ENCODE measurements around the gene MPIG6B.

Gene MPIG6B, protein sequence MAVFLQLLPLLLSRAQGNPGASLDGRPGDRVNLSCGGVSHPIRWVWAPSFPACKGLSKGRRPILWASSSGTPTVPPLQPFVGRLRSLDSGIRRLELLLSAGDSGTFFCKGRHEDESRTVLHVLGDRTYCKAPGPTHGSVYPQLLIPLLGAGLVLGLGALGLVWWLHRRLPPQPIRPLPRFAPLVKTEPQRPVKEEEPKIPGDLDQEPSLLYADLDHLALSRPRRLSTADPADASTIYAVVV

DNA sequence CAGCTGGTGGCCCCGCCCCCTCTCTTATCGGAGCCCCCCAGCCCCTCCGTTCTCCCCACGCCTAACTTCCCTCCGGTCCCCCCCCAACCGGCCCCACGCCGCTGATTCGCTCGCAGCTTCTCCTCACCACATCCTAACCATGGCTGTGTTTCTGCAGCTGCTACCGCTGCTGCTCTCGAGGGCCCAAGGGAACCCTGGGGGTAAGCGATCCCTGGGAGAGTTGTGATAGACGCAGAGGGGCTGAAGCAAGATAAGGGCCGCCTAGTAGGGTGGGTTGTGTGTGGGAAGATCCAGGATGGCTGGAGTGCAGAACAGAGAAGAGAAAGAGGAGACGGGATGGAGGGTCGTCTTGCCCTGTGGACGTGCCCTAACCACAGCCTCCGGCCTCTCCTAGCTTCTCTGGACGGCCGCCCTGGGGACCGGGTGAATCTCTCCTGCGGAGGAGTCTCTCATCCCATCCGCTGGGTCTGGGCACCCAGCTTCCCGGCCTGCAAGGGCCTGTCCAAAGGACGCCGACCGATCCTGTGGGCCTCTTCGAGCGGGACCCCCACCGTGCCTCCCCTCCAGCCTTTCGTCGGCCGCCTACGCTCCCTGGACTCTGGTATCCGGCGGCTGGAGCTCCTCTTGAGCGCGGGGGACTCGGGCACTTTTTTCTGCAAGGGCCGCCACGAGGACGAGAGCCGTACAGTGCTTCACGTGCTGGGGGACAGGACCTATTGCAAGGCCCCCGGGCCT, at the start of gene MPIG6B:
Gene MPIG6B, plus strand, starts transcription at position 129 of the 735 bp plus-strand sequence. Its CDS starts 11 bp downstream, at position 140.
- DNase-seq: no peak

DNA sequence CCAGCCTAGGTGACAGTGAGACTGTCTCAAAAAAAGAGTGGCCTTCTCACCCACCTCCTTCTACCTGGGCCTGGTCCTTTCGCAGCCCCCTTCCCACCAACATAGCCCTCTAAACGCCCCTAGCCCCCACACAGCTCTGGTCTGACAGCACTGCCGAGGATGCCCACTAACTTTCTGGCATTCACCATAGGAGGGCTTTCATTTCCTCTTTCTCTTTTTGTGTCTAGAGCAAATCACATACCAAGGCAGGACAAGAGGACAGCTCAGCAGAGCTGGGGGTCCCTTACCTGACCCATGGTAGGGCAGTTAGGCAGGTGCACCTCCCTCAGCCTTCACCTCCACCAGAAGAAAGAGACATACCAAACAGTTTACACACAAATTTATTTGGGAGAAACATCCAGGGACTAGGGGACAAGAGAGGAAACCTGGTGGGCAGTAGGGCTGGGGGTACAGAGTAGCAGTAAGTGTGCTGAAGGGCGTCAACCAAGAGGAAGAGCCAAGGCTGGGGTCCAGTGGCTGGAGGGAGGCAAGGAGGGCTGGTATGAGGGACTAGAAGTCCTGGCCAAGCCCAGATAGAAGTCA, 46.8 kb upstream of the MPIG6B start:
- no peak for DNase-seq

DNA sequence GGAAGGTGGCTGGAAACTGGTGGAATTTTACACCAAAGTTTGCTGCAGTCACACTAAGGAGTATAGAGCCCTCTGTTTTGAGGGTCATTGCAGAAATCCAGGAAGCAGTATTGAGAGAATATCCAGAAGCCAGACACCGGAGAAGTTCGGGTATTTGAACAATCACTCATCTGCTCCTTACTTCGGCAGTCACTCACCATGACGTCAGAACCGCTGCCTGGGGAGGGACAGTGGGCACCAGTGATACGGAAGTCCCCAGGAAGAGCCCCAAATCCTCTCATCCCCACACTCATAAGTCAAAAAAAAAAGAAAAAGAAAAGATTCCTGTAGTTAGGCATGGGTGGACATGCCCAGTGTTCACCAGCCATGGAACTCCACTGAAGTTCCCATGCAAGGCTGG, 46.3 kb upstream of the MPIG6B start:
- no peak for DNase-seq

DNA sequence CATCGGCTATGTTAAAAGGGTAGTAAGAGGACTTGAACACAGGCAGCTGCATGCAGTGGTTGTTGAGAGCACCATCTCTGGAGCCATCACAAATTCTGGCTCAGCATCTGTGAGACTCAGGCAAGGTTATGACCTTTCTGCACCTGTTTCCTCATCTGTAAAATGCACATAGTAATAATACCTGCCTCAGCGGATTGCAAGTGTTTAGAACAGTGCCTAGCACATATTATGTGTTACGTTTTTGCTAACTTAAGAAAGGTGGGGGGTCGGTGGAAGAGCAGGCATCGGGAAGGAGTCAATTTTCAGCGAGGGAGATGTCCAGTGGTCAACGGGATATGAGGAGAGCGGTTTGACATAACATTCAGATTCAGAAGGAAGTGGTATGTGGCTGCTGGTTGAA, 45.2 kb upstream of the MPIG6B start:
- no peak for DNase-seq

DNA sequence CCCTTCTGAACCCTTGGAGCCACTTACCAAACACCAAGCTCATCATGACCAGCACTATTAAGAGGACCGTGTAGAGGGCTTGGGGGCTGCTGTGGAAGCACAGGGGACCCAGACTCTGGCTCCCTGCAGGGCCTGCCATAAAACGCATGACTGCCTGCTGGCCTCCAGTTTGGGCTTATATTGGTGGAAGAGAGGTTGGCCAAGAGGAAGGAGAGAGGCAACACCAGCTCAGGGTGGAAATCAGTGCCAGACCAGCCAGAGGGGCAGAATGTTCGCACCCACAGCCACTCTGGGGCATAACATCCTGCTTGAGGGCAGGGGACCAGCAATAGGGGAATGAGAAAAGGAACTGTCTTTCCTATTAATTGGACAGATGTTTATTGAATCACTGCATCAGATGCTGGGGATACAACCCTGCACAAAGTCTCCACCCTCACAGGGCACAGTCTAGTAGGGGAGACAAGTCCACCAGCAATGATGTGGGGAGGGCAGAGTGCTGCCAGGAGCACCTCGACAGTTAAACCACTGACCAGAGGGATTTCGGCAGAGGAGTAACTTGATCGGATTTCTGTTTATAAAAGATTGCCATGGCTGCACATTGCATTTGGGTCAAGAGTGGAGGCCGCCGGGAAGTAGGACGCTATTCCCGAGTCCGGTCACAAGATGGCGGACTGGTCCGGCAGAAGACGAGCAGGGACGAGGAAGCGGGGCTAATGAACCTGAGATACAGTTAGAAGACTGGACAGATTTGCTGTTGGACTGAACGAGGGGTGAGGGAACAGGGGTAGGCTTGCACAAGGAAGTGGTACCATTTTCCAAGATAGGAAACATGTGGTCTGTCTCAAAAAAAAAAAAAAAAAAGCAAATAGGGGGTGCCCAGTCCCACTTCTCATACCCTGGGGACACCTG, 42.7 kb upstream of the MPIG6B start, which contains the start of gene LY6G5C:
Gene LY6G5C, minus strand, starts transcription at position 842 of the 909 bp plus-strand sequence. Its CDS starts 694 bp downstream, at position 148.
- DNase-seq: peak; percentile 76 to 80

DNA sequence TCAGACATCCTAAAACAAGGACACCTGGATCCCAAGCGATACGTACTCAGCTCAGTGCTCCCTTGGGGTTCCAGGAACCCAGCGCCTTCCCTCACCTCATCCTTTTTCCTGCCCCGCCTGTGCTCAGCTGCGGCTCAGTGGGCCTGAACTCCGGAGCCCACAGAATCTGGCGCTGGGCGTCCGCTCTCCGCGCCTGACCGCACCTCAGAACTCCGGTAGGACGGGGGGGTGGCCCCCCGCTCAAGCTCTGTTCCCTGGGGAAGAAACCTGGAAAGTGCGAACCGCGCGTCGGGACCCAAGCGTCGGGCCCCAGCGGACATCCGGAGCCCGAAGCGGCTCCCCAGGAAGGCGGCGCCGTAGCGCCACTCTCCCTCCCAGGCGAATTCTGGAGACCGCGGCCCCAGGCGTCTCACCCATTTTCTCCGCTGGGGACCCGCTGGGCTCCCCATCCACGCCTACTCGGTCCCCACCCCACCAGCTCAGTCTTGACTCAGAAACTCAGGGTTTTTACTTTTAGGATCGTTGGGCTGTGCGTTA, 42.0 kb upstream of the MPIG6B start:
- peak; percentile 34 for DNase-seq

DNA sequence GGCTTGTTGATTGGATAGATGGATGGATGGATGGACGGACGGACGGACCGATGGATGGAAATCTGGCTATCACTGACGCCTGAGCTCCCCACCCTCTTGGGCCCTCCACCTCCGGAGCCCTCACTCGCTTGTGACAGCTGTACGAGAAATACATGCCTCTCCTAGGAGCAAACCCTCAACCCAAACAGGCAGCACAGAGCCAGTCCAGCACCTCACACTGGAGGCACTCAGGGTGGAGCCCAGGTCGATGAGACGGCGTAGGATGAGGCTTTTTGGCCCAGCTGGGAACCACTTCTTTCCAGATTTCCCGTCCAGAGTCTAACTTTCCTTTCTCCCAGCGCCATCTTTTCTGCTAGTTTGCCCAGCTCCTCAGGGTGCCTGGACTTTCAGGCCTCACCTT, 39.6 kb upstream of the MPIG6B start:
- no peak for DNase-seq

DNA sequence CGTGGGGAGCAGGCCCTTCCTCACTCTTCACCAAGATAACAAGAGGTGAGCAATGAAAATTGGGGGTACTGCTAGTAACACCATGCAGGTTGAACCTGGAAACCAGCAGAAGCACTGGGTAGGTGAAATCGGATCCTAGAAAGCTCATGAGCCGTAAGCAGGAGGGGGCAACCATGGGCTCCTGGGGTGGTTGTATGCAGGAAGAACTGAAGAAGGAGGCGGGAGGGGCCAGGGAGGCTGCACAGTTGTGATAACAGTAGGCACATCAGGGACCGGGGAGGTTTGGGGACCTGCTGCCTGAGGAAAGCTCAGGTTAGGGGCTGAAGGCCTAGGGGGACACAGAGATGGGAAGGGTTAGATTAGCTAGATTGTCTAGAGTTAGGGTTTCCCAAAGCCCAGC, 36.7 kb upstream of the MPIG6B start:
- DNase-seq: no peak

DNA sequence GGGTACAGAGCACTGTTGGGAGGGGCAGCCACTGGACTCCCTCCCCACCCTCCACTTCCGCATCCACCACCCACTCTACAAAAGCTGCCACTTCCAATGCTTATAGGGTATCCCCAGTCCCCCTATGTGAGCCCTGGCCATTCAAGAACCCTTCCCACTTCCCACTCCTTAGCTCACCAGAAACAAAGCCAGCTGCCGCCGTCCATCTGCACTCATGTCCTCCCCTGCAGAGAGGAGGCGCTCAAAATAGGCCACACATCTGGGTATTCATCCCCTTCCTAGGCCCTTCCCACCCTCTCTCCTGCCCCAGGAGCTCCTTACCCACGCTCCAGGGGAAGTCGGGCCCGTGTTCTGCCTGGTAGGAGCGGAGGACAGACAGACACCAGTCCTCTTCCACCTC, 35.9 kb upstream of the MPIG6B start:
- DNase-seq: no peak

DNA sequence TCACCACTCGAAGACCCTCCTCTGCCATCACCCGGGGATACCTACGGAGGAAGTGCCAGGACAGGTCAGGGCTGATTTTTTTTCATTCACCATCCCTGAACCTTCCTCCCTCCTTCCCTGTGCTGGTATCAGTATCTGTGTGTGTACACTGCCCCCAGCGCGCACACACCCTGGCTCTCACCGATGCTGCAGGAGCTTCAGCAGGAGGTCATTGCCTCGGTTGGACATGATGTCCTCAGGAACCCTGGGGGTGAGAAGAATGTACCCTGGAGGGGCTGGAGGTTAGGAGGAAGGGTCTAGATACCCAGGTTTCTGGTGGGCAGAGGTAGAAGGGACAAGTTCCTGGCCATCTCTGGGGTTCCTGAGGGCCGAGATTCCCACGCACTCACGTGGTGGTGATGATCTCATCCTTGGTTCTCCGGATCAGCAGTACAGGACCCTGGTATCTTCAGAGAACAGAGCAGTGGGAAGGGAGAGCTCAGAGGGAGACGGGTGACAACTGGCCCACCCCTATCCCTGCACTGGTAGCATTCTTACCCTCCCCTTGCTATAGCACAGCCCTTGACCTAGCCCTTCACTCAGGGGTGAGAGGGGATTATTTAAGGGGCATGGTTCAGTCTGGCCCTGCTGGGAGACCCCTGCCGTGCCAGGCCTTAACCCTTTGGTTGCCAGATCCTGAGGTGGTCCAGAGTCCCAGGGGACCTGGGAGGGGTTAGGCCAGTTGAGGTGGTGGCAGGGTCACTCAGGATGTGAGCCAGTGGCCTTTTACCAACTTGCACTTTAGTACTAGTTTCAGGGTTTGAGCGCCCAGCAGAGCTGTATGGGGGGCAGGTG, 35.1 kb upstream of the MPIG6B start:
- DNase-seq: no peak

DNA sequence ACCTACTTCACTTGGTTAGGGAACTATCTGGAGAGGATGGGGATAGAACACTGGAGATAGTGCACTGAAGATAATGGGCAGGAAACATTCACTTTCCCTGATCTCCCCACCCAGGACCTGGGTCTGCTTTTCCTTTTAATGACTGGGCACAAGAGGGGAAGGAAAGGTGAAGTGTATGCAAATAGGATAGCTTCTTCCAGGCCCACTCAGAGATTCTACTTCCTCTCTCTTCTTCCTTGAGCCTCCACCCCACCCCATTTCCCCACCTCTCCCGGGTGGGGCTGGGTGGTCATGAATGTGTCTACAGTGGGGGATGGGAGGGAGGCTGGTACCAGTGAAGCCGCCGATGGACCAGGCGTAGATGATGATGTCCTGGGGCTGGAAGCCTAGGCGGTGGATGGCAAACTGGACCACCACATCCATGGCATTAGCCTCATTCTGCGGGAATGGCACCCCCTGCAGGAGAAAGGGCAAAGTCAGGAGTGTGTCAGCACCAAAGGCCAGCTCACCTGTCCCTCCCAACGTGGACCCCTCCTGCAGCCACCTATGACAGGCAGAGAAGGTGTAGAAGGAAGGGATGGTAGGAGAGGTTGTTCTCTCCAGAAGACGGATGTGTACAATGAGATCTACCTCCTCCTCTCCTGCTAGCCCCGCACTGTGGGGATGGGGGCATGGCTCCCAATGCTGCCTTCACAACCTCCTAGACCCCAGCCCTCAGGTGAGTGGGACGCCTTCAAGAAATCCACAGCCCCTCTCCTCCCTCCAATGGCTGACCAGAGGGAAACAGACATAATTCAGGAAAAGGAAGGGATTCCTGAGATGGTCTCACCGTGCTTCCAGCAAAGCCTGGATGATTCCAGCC, 33.7 kb upstream of the MPIG6B start:
- peak in 1 of 2 donors; percentile 13 for DNase-seq

DNA sequence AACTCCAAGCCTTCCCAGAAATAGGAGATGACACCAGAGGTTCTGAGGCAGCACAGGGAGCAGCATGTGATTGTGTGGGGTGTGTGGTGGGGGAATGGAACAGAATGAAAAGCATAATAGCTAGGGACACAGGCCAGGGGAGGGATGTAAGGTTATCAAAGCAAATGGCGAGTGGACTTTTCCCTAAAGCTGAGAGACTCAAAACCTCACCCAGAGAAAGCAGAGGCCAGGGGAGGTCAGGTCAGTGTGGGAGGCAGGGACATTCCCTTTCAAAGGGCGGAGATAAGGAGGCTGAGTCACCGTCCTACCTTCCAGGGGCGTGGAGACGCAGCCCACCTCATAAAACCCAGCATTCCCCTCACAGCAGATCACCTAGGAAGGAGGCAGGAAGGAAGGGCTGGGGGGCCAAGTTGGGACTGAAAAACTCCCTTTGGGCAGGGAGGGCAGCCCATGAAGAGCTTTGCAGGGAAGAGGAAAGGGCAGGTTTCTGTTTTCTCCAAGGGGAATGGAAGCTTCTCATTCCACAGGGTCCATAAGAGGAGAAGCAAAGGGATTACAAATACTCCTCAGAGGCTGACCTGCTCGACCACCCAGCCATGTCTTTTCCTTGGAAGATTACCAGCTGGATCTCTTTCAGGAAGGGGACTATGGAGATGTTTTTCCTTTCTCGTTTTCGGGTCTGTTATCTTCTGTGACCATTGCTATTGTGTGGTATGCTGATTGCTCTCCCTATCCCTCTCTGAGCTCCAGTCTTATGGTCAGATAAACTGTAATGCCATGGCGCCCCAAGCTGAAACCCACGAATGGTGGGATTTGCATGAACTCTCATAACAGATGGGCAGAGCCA, 32.7 kb upstream of the MPIG6B start:
- DNase-seq: no peak

DNA sequence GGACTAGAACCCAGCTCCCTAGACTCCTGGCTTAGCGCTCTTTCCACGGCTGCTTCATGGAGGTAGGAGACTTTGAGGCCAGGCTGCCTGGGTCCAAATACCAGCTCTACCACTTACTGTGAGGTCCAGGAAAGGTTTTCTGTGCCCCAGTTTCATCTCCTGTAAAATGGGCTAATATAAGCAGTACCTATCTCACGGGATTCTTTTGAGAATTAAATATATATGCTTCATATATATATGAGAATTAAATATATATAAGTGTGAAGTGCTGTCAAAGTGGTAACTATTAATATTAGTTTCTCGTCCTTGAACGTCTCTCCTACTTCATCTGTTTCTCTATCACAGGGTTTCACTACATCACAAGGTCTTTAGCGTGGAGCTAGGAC, 32.1 kb upstream of the MPIG6B start:
- DNase-seq: no peak

DNA sequence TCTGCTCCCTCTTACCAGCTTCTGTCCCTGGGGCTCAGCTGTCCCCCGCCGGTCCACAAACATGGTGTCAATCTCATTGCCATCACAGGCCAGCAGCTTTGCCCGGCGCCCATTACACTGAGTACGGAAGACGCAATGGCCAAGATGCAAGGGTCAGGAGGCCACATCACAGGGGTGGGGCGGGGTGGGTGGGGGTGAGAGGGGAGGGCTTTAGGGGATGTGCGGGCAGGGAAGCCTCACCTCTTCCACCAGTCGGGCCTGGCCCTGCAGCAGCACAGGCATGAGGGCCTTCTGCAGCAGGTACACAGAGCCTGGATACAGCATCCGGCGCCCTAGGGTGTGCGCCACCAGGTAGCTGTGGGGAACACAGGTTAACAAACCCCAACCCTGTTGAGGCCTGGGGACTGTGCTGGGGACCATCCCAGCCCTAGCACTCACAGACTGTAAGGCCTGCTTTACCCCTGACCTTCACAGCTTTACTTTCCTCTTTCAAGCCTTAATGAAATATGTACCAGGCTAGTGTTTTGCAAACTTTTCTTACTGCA, 31.5 kb upstream of the MPIG6B start:
- no peak for DNase-seq

DNA sequence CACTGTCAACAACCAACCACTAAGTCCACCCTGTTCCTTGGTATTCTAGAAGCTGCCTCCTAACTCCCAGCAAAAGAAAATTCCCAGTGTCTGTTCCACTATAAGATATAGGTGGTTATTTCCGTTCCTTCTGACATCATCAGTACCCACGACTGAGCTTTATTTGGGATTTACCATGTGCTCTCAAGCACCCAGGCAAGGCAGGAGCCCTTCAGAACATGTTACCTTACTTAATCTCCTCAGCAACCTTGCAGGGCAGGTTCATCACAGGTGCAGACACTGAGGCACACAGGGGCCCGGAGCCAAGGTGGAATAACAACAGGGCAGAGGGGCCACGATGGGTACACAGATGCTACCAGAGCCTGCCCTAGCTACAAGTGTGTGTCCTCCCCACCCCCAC, 30.8 kb upstream of the MPIG6B start:
- DNase-seq: no peak

DNA sequence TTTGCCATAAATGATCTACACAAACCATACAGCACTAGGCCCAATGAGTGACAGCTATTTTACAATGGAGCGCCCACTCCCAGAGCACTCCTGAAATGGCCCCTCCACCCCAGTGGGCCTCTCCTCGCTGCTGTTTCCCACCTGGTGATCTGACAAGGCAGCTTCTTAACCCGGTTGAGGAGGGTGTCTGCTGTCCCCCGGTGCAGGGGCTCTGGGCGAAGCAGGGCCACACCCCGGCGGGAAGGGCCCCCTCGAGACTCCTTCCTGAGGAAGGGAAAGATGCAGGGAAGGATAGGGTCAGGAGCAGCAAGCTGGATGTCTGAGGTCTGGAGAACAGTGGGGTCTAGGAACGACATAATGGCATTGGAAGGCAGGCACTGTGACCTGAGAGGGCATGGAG, 30.3 kb upstream of the MPIG6B start:
- DNase-seq: no peak

DNA sequence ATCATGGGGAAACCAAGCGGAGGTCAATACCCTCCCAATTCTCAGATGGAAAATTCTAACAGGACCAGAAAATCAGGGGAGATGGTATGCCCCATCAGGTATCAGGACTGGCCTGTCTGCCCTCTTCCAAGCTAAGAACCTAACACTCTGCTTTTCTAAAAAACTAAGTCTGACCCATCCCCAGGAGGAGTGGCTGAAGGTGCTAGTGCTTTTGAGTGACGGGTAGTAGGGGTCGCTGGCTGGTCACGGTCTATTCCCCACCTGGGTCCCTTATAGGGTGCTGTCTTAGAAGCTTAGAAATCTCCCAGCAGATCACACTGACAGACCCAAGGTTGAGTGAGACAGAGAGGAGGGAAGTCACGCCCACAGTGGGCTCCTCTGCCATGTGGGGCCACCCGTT, 29.6 kb upstream of the MPIG6B start:
- DNase-seq: no peak

DNA sequence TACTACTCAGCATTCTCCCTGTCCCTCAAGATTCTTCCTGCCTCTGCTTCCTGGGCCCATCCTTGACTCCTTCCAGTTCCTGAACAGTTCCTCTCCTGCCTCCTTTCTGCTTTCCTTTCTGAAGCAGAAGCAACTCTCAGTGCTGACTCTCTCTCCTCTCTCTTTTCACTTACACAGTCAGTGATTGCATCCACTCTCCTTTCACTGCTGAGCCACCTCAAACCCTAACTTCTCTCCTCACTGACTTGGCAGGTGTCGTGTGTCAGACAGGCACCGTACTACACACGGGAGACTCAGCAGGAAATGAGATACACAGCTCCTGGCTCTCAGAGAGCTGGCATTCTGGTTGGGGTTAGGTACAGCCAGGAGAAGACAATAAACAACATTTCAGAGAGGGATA, 25.6 kb upstream of the MPIG6B start:
- DNase-seq: no peak

DNA sequence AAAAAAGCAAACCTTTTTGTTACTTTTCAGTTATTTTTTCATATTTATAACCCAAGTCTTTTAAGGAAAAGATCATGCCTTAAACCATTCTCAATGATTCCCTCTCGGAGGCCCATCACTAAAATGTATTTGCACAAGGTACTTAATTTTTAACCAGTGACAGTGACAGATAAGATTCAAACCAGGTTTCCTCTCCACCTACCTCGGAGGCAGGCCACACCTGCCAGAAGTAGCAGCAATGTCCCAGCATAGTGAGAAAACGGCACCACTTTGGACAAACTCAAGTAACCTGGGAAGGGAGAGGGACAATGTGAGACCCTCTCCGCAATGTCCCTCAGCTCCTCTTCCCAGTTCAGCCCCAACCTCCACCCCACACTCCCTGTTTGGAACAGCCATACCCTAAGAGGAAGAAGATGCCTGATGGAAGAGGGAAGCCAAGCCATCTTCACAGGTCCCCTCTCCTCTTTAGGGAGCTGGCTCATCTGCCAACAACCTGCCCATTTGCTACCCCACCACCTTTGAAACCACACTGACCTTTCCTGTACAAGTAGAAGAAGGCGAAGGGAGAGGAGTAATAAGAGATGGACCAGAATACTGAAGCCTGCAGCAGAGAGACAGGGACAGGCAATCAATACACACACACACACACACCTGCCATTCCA, 22.3 kb upstream of the MPIG6B start:
- DNase-seq: no peak
